Activated CD4-positive, alpha-beta T cell treated with anti-CD3 and anti-CD28 coated beads, Interleukin-2, amount 10 ng/mL, durations not matched to agents 24 days and 14 days (primary cell): ENCODE results near the gene MGLL. TPM values are rescaled to one million over a fixed set of nuclear protein-coding genes. Genes with fewer than 3 reads are reported as not detected.

Experiments
- DNase-seq: peaks from one replicate; pipeline ENCODE4 v3.0.0; 2022
- H3K27ac Mint-ChIP-seq: one replicate; pipeline ENCODE4 v1.8.0; 2022; ENCODE audit warnings: mild to moderate bottlenecking, mixed read lengths
- H3K27me3 Mint-ChIP-seq: one replicate; pipeline ENCODE4 v1.8.0; 2022; ENCODE audit warnings: mixed read lengths
- H3K36me3 Mint-ChIP-seq: one replicate; pipeline ENCODE4 v1.8.0; 2022; ENCODE audit warnings: low read depth, mild to moderate bottlenecking, mixed read lengths
- H3K4me1 Mint-ChIP-seq: one replicate; pipeline ENCODE4 v1.8.0; 2021; ENCODE audit warnings: mixed read lengths
- H3K4me3 Mint-ChIP-seq: one replicate; pipeline ENCODE4 v1.8.0; 2022; ENCODE audit warnings: mild to moderate bottlenecking, moderate library complexity, mixed read lengths
- H3K9me3 Mint-ChIP-seq: one replicate; pipeline ENCODE4 v1.8.0; 2021; ENCODE audit warnings: mixed read lengths
- intact Hi-C: fragments of 100-400 bp; cut with micrococcal nuclease; formaldehyde crosslinking; loops from one replicate; pipeline ENCODE4 v1.15.1; 2023
- total RNA-seq: library from RNA; stranded (reverse); gene quantifications from 2 replicates; pipeline ENCODE4 v1.2.3, GENCODE V29; 2022

MGLL gene
- total RNA-seq, 1 donor from 2014 or later = 2.3 TPM

GRCh38 chr3:127675651-127676391 is 146.5 kb downstream of the MGLL start:
- Mint-ChIP-seq H3K36me3 (peaks cover 3% of the 10 kb centered on the region), H3K27ac (peak overlapping the region; percentile 32), H3K4me3 (no peak overlapping the region), H3K4me1 (peaks cover 18% of the 10 kb centered on the region), H3K9me3 (no peaks in the 10 kb centered on the region), H3K27me3 (no peaks in the 10 kb centered on the region)
- no peak for DNase-seq
- intact Hi-C loops = no loop called here

GRCh38 chr3:127674790-127675189 is 147.5 kb downstream of the MGLL start:
- Mint-ChIP-seq H3K27me3 (no peaks in the 10 kb centered on the region), H3K4me3 (peak overlapping the region; percentile 52), H3K36me3 (peaks cover 3% of the 10 kb centered on the region), H3K27ac (no peak overlapping the region), H3K9me3 (no peaks in the 10 kb centered on the region), H3K4me1 (peaks cover 18% of the 10 kb centered on the region)
- no peak for DNase-seq
- intact Hi-C loops = no loop called here

GRCh38 chr3:127674101-127674721 is 148.1 kb downstream of the MGLL start:
- H3K4me3 Mint-ChIP-seq = peak overlapping the region; percentile 89
- H3K4me1 Mint-ChIP-seq = peaks cover 18% of the 10 kb centered on the region
- peak; percentile 56 for DNase-seq
- intact Hi-C loops = no loop called here
- H3K27ac Mint-ChIP-seq = peak overlapping the region; percentile 71
- H3K9me3 Mint-ChIP-seq = no peaks in the 10 kb centered on the region
- H3K36me3 Mint-ChIP-seq = peaks cover 3% of the 10 kb centered on the region
- no peaks in the 10 kb centered on the region for H3K27me3 Mint-ChIP-seq

GRCh38 chr3:127673191-127674100 is 148.9 kb downstream of the MGLL start:
- H3K4me1 Mint-ChIP-seq = peaks cover 18% of the 10 kb centered on the region
- peak; percentile 91 for DNase-seq

GRCh38 chr3:127672429-127673190 is 149.7 kb downstream of the MGLL start, which contains the start of gene ABTB1:
Gene ABTB1 (plus strand): TSS chr3:127672952. CDS start chr3:127673026, 74 bp downstream.
- no peaks in the 10 kb centered on the region for H3K27me3 Mint-ChIP-seq
- H3K9me3 Mint-ChIP-seq = no peaks in the 10 kb centered on the region
- intact Hi-C loops = loop anchor here (2.0 kb wide), 5 partner anchors 24 to 480 kb away; partner anchors contain the start of genes EEFSEC, MCM2, SEC61A1 and TPRA1
- H3K27ac Mint-ChIP-seq = peak within 1 kb of the TSS; percentile 96
- peaks cover 2% of the 10 kb centered on the region for H3K36me3 Mint-ChIP-seq
- peak; percentile 96 for DNase-seq
- H3K4me3 Mint-ChIP-seq = peak within 1 kb of the TSS; percentile 92
- peaks cover 18% of the 10 kb centered on the region for H3K4me1 Mint-ChIP-seq

More at GRCh38 chr3:127673191-127674100, 148.9 kb downstream of the MGLL start:
- Mint-ChIP-seq H3K36me3 (peaks cover 3% of the 10 kb centered on the region), H3K27me3 (no peaks in the 10 kb centered on the region), H3K27ac (peak overlapping the region; percentile 71), H3K4me3 (peak overlapping the region; percentile 92), H3K9me3 (no peaks in the 10 kb centered on the region)
- intact Hi-C loops = loop anchor here (2.0 kb wide), 5 partner anchors 23 to 479 kb away; partner anchors contain the start of genes EEFSEC, MCM2, SEC61A1 and TPRA1

- intact Hi-C loops = loop anchor here (2.0 kb wide), 5 partner anchors 25 to 481 kb away; partner anchors contain the start of genes EEFSEC, MCM2, SEC61A1 and TPRA1
- Mint-ChIP-seq H3K36me3 (peaks cover 1% of the 10 kb centered on the region), H3K9me3 (no peaks in the 10 kb centered on the region), H3K27ac (peak overlapping the region; percentile 96), H3K4me1 (peaks cover 18% of the 10 kb centered on the region), H3K4me3 (peak overlapping the region; percentile 92), H3K27me3 (no peaks in the 10 kb centered on the region)
- DNase-seq = peak; percentile 79
Measured at GRCh38 chr3:127671523-127672428, 150.5 kb downstream of the MGLL start.

- Mint-ChIP-seq H3K36me3 (peaks cover 1% of the 10 kb centered on the region), H3K27me3 (no peaks in the 10 kb centered on the region), H3K4me1 (peaks cover 18% of the 10 kb centered on the region), H3K9me3 (no peaks in the 10 kb centered on the region), H3K27ac (peak overlapping the region; percentile 96), H3K4me3 (peak overlapping the region; percentile 92)
- intact Hi-C loops = no loop called here
- no peak for DNase-seq
Measured at GRCh38 chr3:127670761-127671522, 151.4 kb downstream of the MGLL start.

GRCh38 chr3:127670229-127670559 is 152.1 kb downstream of the MGLL start:
- intact Hi-C loops = no loop called here
- no peak overlapping the region for H3K27ac Mint-ChIP-seq
- peaks cover 18% of the 10 kb centered on the region for H3K4me1 Mint-ChIP-seq
- H3K4me3 Mint-ChIP-seq = no peak overlapping the region
- no peaks in the 10 kb centered on the region for H3K9me3 Mint-ChIP-seq
- DNase-seq = no peak
- peaks cover 1% of the 10 kb centered on the region for H3K36me3 Mint-ChIP-seq
- peaks cover 4% of the 10 kb centered on the region for H3K27me3 Mint-ChIP-seq

GRCh38 chr3:127669541-127670228 is 152.6 kb downstream of the MGLL start:
- H3K27me3 Mint-ChIP-seq = peaks cover 8% of the 10 kb centered on the region
- no peak overlapping the region for H3K4me3 Mint-ChIP-seq
- intact Hi-C loops = no loop called here

GRCh38 chr3:127668906-127669305 is 153.4 kb downstream of the MGLL start:
- Mint-ChIP-seq H3K27me3 (peaks cover 8% of the 10 kb centered on the region), H3K4me1 (peaks cover 11% of the 10 kb centered on the region), H3K27ac (peak overlapping the region; percentile 23), H3K9me3 (no peaks in the 10 kb centered on the region), H3K36me3 (peaks cover 1% of the 10 kb centered on the region), H3K4me3 (no peak overlapping the region)
- DNase-seq = no peak
- intact Hi-C loops = no loop called here

More at GRCh38 chr3:127669541-127670228, 152.6 kb downstream of the MGLL start:
- peak; percentile 59 for DNase-seq
- no peaks in the 10 kb centered on the region for H3K9me3 Mint-ChIP-seq
- peaks cover 1% of the 10 kb centered on the region for H3K36me3 Mint-ChIP-seq
- no peak overlapping the region for H3K27ac Mint-ChIP-seq
- H3K4me1 Mint-ChIP-seq = peaks cover 18% of the 10 kb centered on the region

GRCh38 chr3:127667119-127667681 is 155.1 kb downstream of the MGLL start:
- H3K4me3 Mint-ChIP-seq = no peak overlapping the region
- H3K27ac Mint-ChIP-seq = no peak overlapping the region
- peaks cover 6% of the 10 kb centered on the region for H3K4me1 Mint-ChIP-seq
- H3K27me3 Mint-ChIP-seq = peaks cover 8% of the 10 kb centered on the region
- H3K9me3 Mint-ChIP-seq = no peaks in the 10 kb centered on the region
- intact Hi-C loops = no loop called here
- DNase-seq = no peak
- H3K36me3 Mint-ChIP-seq = peaks cover 1% of the 10 kb centered on the region
